ENCODE results near the gene MDM2. TPM values are rescaled to one million over a fixed set of nuclear protein-coding genes. Genes with fewer than 3 reads are reported as not detected.
"Not testable (repeated sequence)": the region's sequence is repeated elsewhere in the genome, so short reads cannot be mapped to it uniquely, and the experiment has no call there.

Gene MDM2
- total RNA-seq, 1 donor from 2014 or later = 75.9 TPM

DNA sequence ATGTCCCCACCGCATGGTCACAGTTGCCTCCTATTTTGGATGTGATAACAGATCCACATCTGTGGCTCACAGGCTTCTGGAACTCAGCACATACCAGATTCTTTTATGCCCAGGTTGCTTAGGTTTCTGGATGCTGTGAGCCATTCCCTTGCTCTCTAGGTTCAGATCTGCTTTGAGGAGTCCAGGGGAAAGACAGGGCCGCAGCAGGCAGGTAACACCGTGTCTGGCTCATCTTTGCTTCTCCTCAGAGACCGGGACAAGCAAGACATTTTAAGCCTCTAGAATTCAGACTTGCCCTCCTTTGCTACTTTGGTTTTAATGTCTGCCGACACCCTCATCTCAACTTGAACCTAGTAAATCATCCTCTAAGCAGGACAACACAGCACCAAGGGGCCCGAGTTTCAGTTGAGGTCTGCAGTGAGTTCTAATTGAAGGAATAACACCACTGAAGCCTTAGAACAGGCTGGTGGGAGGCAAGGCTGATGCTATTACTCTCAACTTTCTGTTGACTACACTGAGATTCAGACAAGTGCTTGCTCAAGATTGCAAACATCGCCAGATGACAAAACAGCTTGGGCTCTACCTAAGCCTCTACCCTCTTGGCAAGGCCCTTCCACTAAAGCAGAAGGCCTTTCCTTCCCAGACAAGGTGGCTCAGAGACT is 55.3 kb downstream of the MDM2 start:
- intact Hi-C loops (cut with DNase I) = no loop called here
- TF ChIP-seq CTCF (IDR thresholded peaks at IDR 0.05) = no peak
- no peak for TF ChIP-seq POLR2AphosphoS5 (IDR thresholded peaks at IDR 0.05; ENCODE audit: insufficient read depth in 1 of 2, low read depth in 1 of 2)
- TF ChIP-seq POLR2A (IDR thresholded peaks at IDR 0.05) = no peak
- Histone ChIP-seq H3K36me3 (no peaks in the 10 kb centered on the region), H3K4me1 (no peaks in the 10 kb centered on the region), H3K27ac (no peak overlapping the region), H3K27me3 (no peaks in the 10 kb centered on the region), H3K4me3 (no peak overlapping the region), H3K9me3 (no peaks in the 10 kb centered on the region)
- no peak for DNase-seq (ENCODE audit: extremely low spot score in 2 of 2)

- H3K27ac ChIP-seq; H3K36me3 ChIP-seq; H3K27me3 ChIP-seq; H3K4me1 ChIP-seq; H3K9me3 ChIP-seq; intact Hi-C loops (cut with DNase I); DNase-seq (ENCODE audit: extremely low spot score in 2 of 2); H3K4me3 ChIP-seq: not testable (repeated sequence)
- TF ChIP-seq CTCF (IDR thresholded peaks at IDR 0.05) = peak; percentile 49 to 59 (median 55)
Observed at GRCh38 chr12:68863886-68864454, 56.0 kb downstream of the MDM2 start.

GRCh38 chr12:68864604-68865003 is 56.6 kb downstream of the MDM2 start:
- no peaks in the 10 kb centered on the region for H3K27me3 ChIP-seq
- TF ChIP-seq CTCF (IDR thresholded peaks at IDR 0.05) (no peak), POLR2A (IDR thresholded peaks at IDR 0.05) (no peak), POLR2AphosphoS5 (IDR thresholded peaks at IDR 0.05; ENCODE audit: insufficient read depth in 1 of 2, low read depth in 1 of 2) (no peak)
- no peaks in the 10 kb centered on the region for H3K4me1 ChIP-seq
- intact Hi-C loops (cut with DNase I) = no loop called here
- no peak overlapping the region for H3K4me3 ChIP-seq
- DNase-seq (ENCODE audit: extremely low spot score in 2 of 2) = no peak
- H3K36me3 ChIP-seq = no peaks in the 10 kb centered on the region
- H3K9me3 ChIP-seq = no peaks in the 10 kb centered on the region
- H3K27ac ChIP-seq = no peak overlapping the region

DNA sequence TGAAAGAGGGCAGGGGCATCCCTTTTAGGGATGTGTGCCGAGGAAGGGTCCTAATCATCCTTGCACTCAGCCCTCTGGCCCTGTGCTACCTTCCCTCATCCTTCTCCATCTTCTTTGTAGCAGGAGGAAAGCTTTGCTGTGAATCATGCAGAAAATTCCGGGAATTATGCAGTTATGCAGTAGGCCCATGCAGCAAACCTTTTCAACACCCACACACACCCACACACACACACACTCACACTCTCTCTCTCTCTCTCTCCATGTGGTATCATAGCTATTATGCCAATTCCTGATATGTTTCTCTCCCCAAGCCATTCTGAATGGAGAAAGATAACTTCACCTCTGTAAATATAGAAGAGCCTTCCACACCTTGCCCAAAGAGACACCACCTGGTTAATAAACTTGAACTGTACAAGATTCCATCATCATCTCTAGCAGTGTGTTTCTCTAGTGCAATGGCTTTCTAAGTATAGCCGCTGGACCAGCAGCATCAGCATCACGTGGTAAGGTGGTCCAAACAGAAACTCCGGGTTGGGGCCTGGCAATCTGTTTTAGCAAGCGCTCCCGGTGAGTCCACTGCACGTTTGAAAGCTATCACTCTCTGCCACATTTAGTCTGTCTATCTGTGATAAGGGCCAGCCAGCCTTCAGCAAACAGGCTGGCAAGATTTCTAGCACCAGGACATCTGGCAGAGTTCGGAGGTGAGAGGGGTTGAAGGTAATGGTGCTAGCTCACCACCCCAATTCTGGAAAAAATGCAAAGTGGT is 57.6 kb downstream of the MDM2 start:
- intact Hi-C loops (cut with DNase I) = no loop called here
- H3K4me3 ChIP-seq = no peak overlapping the region
- H3K27ac ChIP-seq = no peak overlapping the region

More for the DNA sequence above, 57.6 kb downstream of the MDM2 start:
- no peaks in the 10 kb centered on the region for H3K9me3 ChIP-seq
- no peak for DNase-seq (ENCODE audit: extremely low spot score in 2 of 2)
- TF ChIP-seq CTCF (IDR thresholded peaks at IDR 0.05) (no peak), POLR2A (IDR thresholded peaks at IDR 0.05) (no peak)
- H3K4me1 ChIP-seq = no peaks in the 10 kb centered on the region
- H3K27me3 ChIP-seq = no peaks in the 10 kb centered on the region
- H3K36me3 ChIP-seq = no peaks in the 10 kb centered on the region

All from vagina (tissue), 2 donors.